ENCODE measurements around the gene BMAL2.

GRCh38 chr12:27334721-27335082 is 2.1 kb downstream of the BMAL2 start:
- TF ChIP-seq CTCF (IDR thresholded peaks at IDR 0.05), result no peak
- no peak for TF ChIP-seq POLR2A (IDR thresholded peaks at IDR 0.05)

All from esophagus squamous epithelium (tissue), 4 donors.